Mesenchymal stem cell (in vitro differentiated cells and primary cell): ENCODE measurements around the gene MKKS.

ENCODE experiments used
- DNase-seq: peaks from one replicate; pipeline ENCODE4 v3.0.0-alpha.2; 2013
- H2AFZ ChIP-seq: one replicate; pipeline ENCODE4 v1.6.1; 2013; ENCODE audit warnings: low read depth, mild to moderate bottlenecking, control low read depth, inconsistent platforms, low read length, moderate library complexity
- H2AK5ac ChIP-seq: 2 replicates; pipeline ENCODE4 v1.6.1; 2013; ENCODE audit warnings: low read length, moderate library complexity, mild to moderate bottlenecking, inconsistent platforms; ENCODE audit not compliant: severe bottlenecking
- H2BK120ac ChIP-seq: one replicate; pipeline ENCODE4 v1.6.1; 2013; ENCODE audit warnings: low read depth, mild to moderate bottlenecking, inconsistent platforms, low read length, moderate library complexity
- H2BK12ac ChIP-seq, 2 experiments: one replicate each; pipeline ENCODE4 v1.6.1; 2013; ENCODE audit warnings: inconsistent platforms in 2 of 2, low read length in 2 of 2, mild to moderate bottlenecking in 2 of 2, moderate library complexity in 2 of 2, control low read depth in 1 of 2
- H2BK15ac ChIP-seq: one replicate; pipeline ENCODE4 v1.6.1; 2013; ENCODE audit warnings: mild to moderate bottlenecking, low read depth, inconsistent platforms; ENCODE audit not compliant: poor library complexity, severe bottlenecking
- H2BK5ac ChIP-seq: 2 replicates; pipeline ENCODE4 v1.6.1; 2013; ENCODE audit warnings: low read depth, mild to moderate bottlenecking, low read length, control low read depth, inconsistent platforms; ENCODE audit not compliant: poor library complexity, severe bottlenecking
- H3K14ac ChIP-seq, 2 experiments: one replicate each; pipeline ENCODE4 v1.6.1; 2013; ENCODE audit warnings: inconsistent platforms in 2 of 2, low read length in 2 of 2, control low read depth in 1 of 2, mild to moderate bottlenecking in 1 of 2, moderate library complexity in 1 of 2
- H3K18ac ChIP-seq, 2 experiments: one replicate each; pipeline ENCODE4 v1.6.1; 2013; ENCODE audit warnings: inconsistent platforms in 2 of 2, low read length in 2 of 2, control low read depth in 1 of 2, low read depth in 1 of 2, mild to moderate bottlenecking in 1 of 2
- H3K23ac ChIP-seq, 2 experiments: one replicate each; pipeline ENCODE4 v1.6.1; 2013; ENCODE audit warnings: inconsistent platforms in 2 of 2, low read length in 2 of 2, mild to moderate bottlenecking in 2 of 2, moderate library complexity in 2 of 2, control low read depth in 1 of 2
- H3K27ac ChIP-seq: 2 replicates; pipeline ENCODE4 v1.5.1; 2013; ENCODE audit warnings: mild to moderate bottlenecking, moderate library complexity, low read length, control low read depth, inconsistent platforms; ENCODE audit not compliant: poor library complexity, severe bottlenecking
- H3K27me3 ChIP-seq, 2 experiments: 2 replicates each; pipeline versions ENCODE4 v1.6.1 to v1.7.0; 2013; ENCODE audit warnings: low read length in 2 of 2, mild to moderate bottlenecking in 2 of 2, moderate library complexity in 2 of 2, control low read depth in 1 of 2, inconsistent platforms in 1 of 2; ENCODE audit not compliant: control insufficient read depth in 1 of 2, insufficient read depth in 1 of 2
- H3K36me3 ChIP-seq, 2 experiments: 2 replicates each; pipeline versions ENCODE4 v1.6.1 to v1.7.0; 2013; ENCODE audit warnings: low read length in 2 of 2, control low read depth in 1 of 2, inconsistent platforms in 1 of 2, low read depth in 1 of 2, mild to moderate bottlenecking in 1 of 2; ENCODE audit not compliant: insufficient read depth in 2 of 2, control insufficient read depth in 1 of 2
- H3K4ac ChIP-seq, 2 experiments: one replicate each; pipeline ENCODE4 v1.6.1; 2013; ENCODE audit warnings: inconsistent platforms in 2 of 2, low read length in 2 of 2, mild to moderate bottlenecking in 2 of 2, moderate library complexity in 2 of 2, control low read depth in 1 of 2, low read depth in 1 of 2
- H3K4me1 ChIP-seq: 2 replicates; pipeline ENCODE4 v1.6.1; 2013; ENCODE audit warnings: low read depth, low read length, control low read depth; ENCODE audit not compliant: control insufficient read depth, insufficient read depth
- H3K4me2 ChIP-seq: 2 replicates; pipeline ENCODE4 v1.6.1; 2013; ENCODE audit warnings: low read length, mild to moderate bottlenecking, inconsistent platforms; ENCODE audit not compliant: poor library complexity, severe bottlenecking
- H3K4me3 ChIP-seq, 2 experiments: 2 replicates each; pipeline versions ENCODE4 v1.5.1 to v1.7.0; 2013; ENCODE audit warnings: low read length in 2 of 2, mild to moderate bottlenecking in 2 of 2, control low read depth in 1 of 2, low read depth in 1 of 2; ENCODE audit not compliant: insufficient read depth in 1 of 2
- H3K79me1 ChIP-seq: replicated peaks from 2 replicates; pipeline ENCODE4 v1.6.1; 2013; ENCODE audit warnings: mild to moderate bottlenecking, control low read depth, low read length, inconsistent platforms; ENCODE audit not compliant: poor library complexity, severe bottlenecking
- H3K9ac ChIP-seq: 2 replicates; pipeline ENCODE4 v1.7.0; 2013; ENCODE audit warnings: mild to moderate bottlenecking, low read length, moderate library complexity
- H3K9me3 ChIP-seq: 2 replicates; pipeline ENCODE4 v1.7.0; 2013; ENCODE audit warnings: mild to moderate bottlenecking, low read length; ENCODE audit not compliant: control insufficient read depth
- H4K8ac ChIP-seq: one replicate; pipeline ENCODE4 v1.6.1; 2013; ENCODE audit warnings: inconsistent platforms, mild to moderate bottlenecking, low read length, moderate library complexity
- H4K91ac ChIP-seq: one replicate; pipeline ENCODE4 v1.6.1; 2013; ENCODE audit warnings: mild to moderate bottlenecking, low read length, inconsistent platforms
- WGBS: methylation state at CpG from one replicate; pipeline ENCODE4 v1.1.7; 2013; ENCODE audit warnings: mixed read lengths; 5-methylcytosine and 5-hydroxymethylcytosine counted together

Gene MKKS

GRCh38 chr20:10468340-10468845 lies 34.4 kb upstream of the MKKS start:
- H2BK5ac ChIP-seq: no peak overlapping the region
- H3K27me3 ChIP-seq: no peaks in the 10 kb centered on the region
- H3K36me3 ChIP-seq: no peaks in the 10 kb centered on the region
- H3K4me1 ChIP-seq: no peaks in the 10 kb centered on the region
- H3K79me1 ChIP-seq: peaks cover 28% of the 10 kb centered on the region
- 63% methylated on average over 2 of the region's 2 CpGs for WGBS
- no peak overlapping the region for H3K23ac ChIP-seq
- H3K9me3 ChIP-seq: peaks cover 2% of the 10 kb centered on the region
- H2BK12ac ChIP-seq: no peak overlapping the region
- no peak overlapping the region for H2BK120ac ChIP-seq
- H3K14ac ChIP-seq: no peak overlapping the region
- H3K18ac ChIP-seq: no peak overlapping the region
- H3K4ac ChIP-seq: no peak overlapping the region
- H3K27ac ChIP-seq: no peak overlapping the region
- H3K9ac ChIP-seq: peak overlapping the region; percentile 51
- no peak overlapping the region for H2BK15ac ChIP-seq
- no peak overlapping the region for H2AFZ ChIP-seq
- no peak overlapping the region for H3K4me2 ChIP-seq
- no peak overlapping the region for H3K4me3 ChIP-seq
- no peak for DNase-seq
- H2AK5ac ChIP-seq: no peak overlapping the region
- H4K8ac ChIP-seq: no peak overlapping the region
- H4K91ac ChIP-seq: no peak overlapping the region

- Histone ChIP-seq H3K79me1 (peaks cover 29% of the 10 kb centered on the region), H3K4me3 (no peak overlapping the region), H3K27me3 (no peaks in the 10 kb centered on the region), H3K9me3 (peaks cover 5% of the 10 kb centered on the region), H3K14ac (no peak overlapping the region), H3K36me3 (no peaks in the 10 kb centered on the region), H3K27ac (no peak overlapping the region), H3K9ac (peak overlapping the region; percentile 51), H3K4me1 (no peaks in the 10 kb centered on the region), H3K18ac (no peak overlapping the region), H2BK120ac (no peak overlapping the region), H2BK12ac (no peak overlapping the region), H3K4ac (peak overlapping the region in 1 of 2 experiments; percentile 51), H2BK5ac (no peak overlapping the region), H2AK5ac (no peak overlapping the region), H4K8ac (no peak overlapping the region), H2BK15ac (no peak overlapping the region), H4K91ac (no peak overlapping the region), H3K4me2 (no peak overlapping the region), H3K23ac (no peak overlapping the region), H2AFZ (no peak overlapping the region)
- 52% methylated on average over 3 of the region's 3 CpGs for WGBS
- DNase-seq: no peak
These were observed 33.8 kb upstream of the MKKS start for GRCh38 chr20:10467681-10468339.

GRCh38 chr20:10466855-10467254 lies 32.8 kb upstream of the MKKS start:
- Histone ChIP-seq H3K4me1 (no peaks in the 10 kb centered on the region), H2AK5ac (no peak overlapping the region), H3K4me3 (no peak overlapping the region), H4K8ac (no peak overlapping the region), H3K18ac (no peak overlapping the region), H2BK12ac (no peak overlapping the region), H2BK5ac (no peak overlapping the region), H3K9me3 (peaks cover 5% of the 10 kb centered on the region), H4K91ac (no peak overlapping the region), H3K79me1 (peaks cover 28% of the 10 kb centered on the region), H3K9ac (peak overlapping the region; percentile 51), H3K4ac (no peak overlapping the region), H2AFZ (no peak overlapping the region), H3K4me2 (no peak overlapping the region), H2BK15ac (no peak overlapping the region), H3K36me3 (no peaks in the 10 kb centered on the region), H3K27me3 (no peaks in the 10 kb centered on the region), H3K23ac (no peak overlapping the region), H3K27ac (no peak overlapping the region), H2BK120ac (no peak overlapping the region), H3K14ac (no peak overlapping the region)
- 86% methylated on average over 1 of the region's 3 CpGs for WGBS
- DNase-seq: no peak

- H3K79me1 ChIP-seq: peaks cover 31% of the 10 kb centered on the region
- no peak overlapping the region for H3K14ac ChIP-seq
- no peak overlapping the region for H2AK5ac ChIP-seq
- no peak overlapping the region for H3K4me3 ChIP-seq
- H3K4me1 ChIP-seq: no peaks in the 10 kb centered on the region
- H2AFZ ChIP-seq: no peak overlapping the region
- H3K4me2 ChIP-seq: peak overlapping the region; percentile 47
- H3K4ac ChIP-seq: no peak overlapping the region
- H3K9ac ChIP-seq: peak overlapping the region; percentile 51
- peak overlapping the region; percentile 72 for H4K8ac ChIP-seq
- H2BK5ac ChIP-seq: peak overlapping the region; percentile 66
- peak overlapping the region in 1 of 2 experiments; percentile 21 for H3K18ac ChIP-seq
- H3K27ac ChIP-seq: no peak overlapping the region
- WGBS: 5% methylated on average over 3 of the region's 4 CpGs
- H2BK12ac ChIP-seq: no peak overlapping the region
- H3K9me3 ChIP-seq: peaks cover 5% of the 10 kb centered on the region
- DNase-seq: peak; percentile 28
- no peak overlapping the region for H2BK15ac ChIP-seq
- no peaks in the 10 kb centered on the region for H3K27me3 ChIP-seq
- no peak overlapping the region for H3K23ac ChIP-seq
- peaks cover 0 to 2% of the 10 kb centered on the region in 2 experiments for H3K36me3 ChIP-seq
- no peak overlapping the region for H4K91ac ChIP-seq
- peak overlapping the region; percentile 5 for H2BK120ac ChIP-seq
These were observed 32.3 kb upstream of the MKKS start for GRCh38 chr20:10466325-10466724.
